GM19397 (cell line): Measurements from ENCODE around the gene LIN28A.

ENCODE experiments used
- ATAC-seq: cut with Tn5 transposase; IDR thresholded peaks from one replicate; pipeline ENCODE4 v1.9.1; 2021; ENCODE audit warnings: mild to moderate bottlenecking, moderate library complexity; ENCODE audit not compliant: unreplicated experiment

LIN28A gene

GRCh38 chr1:26387447-26387846 lies 23.2 kb upstream of the LIN28A start:
- ATAC-seq: no peak

- ATAC-seq: no peak
Observed at GRCh38 chr1:26388791-26389445, 21.7 kb upstream of the LIN28A start.

GRCh38 chr1:26389604-26390247 lies 20.9 kb upstream of the LIN28A start:
- no peak for ATAC-seq

GRCh38 chr1:26391450-26391849 lies 19.2 kb upstream of the LIN28A start:
- ATAC-seq: no peak

GRCh38 chr1:26395754-26396153 lies 14.9 kb upstream of the LIN28A start:
- ATAC-seq: no peak

- no peak for ATAC-seq
Observed at GRCh38 chr1:26399034-26399433, 11.6 kb upstream of the LIN28A start.

GRCh38 chr1:26401891-26402290 lies 8.7 kb upstream of the LIN28A start:
- no peak for ATAC-seq

GRCh38 chr1:26403656-26404055 lies 7.0 kb upstream of the LIN28A start:
- no peak for ATAC-seq

- no peak for ATAC-seq
Observed at GRCh38 chr1:26404641-26405040, 6.0 kb upstream of the LIN28A start.

- ATAC-seq: no peak
Observed at GRCh38 chr1:26405281-26405915, 5.2 kb upstream of the LIN28A start.

- ATAC-seq: no peak
Observed at GRCh38 chr1:26408604-26409003, 2.0 kb upstream of the LIN28A start.

GRCh38 chr1:26409191-26409807 lies 1.3 kb upstream of the LIN28A start:
- no peak for ATAC-seq

GRCh38 chr1:26411624-26412074 lies 1.0 kb downstream of the LIN28A start:
- ATAC-seq: no peak

GRCh38 chr1:26412180-26412840 lies 1.7 kb downstream of the LIN28A start:
- ATAC-seq: no peak

GRCh38 chr1:26413031-26413430 lies 2.4 kb downstream of the LIN28A start:
- ATAC-seq: no peak

GRCh38 chr1:26417111-26417759 lies 6.6 kb downstream of the LIN28A start:
- no peak for ATAC-seq

- ATAC-seq: no peak
Observed at GRCh38 chr1:26418865-26419349, 8.3 kb downstream of the LIN28A start.

GRCh38 chr1:26419494-26419893 lies 8.9 kb downstream of the LIN28A start:
- no peak for ATAC-seq

GRCh38 chr1:26429721-26430120 lies 19.1 kb downstream of the LIN28A start:
- no peak for ATAC-seq

- peak; percentile 96 for ATAC-seq
Observed at GRCh38 chr1:26431979-26432695, 21.5 kb downstream of the LIN28A start, which contains the start of gene DHDDS. Gene DHDDS (plus strand): TSS chr1:26432321. CDS start chr1:26432946, 625 bp downstream.
